AG09319 (cell line): ENCODE measurements around the gene PRKG1.

Source experiments
- DNase-seq: peaks from one replicate; pipeline ENCODE4 v3.0.0-alpha.2; 2010; ENCODE audit warnings: low read depth; ENCODE audit errors: extremely low read depth
- TF ChIP-seq, protein P1 (sequence below): IDR thresholded peaks from 2 replicates; pipeline ENCODE4 v1.5.1; 2011; ENCODE audit warnings: low read depth, mild to moderate bottlenecking, inconsistent platforms, low read length, moderate library complexity

Gene PRKG1

DNA sequence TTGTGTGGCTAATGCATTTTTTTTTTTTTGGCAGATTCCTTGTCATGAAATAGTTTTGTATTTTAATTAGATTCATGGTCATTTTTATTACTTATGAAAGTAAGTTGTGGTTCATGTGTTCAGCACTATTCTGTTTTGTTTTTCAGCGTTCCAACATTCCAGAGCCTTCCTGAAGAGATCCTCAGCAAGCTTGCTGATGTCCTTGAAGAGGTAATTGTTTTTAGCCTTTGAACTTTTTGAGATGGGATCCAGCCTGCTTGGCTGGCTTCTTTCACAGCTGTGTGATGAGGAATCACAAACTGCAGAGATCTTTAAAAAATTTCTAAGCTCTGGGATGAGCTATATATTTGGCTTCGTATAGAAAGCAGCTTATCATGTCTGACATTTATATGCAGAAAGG, 833.1 kb downstream of the PRKG1 start:
- no peak for DNase-seq
- TF ChIP-seq, protein P1, sequence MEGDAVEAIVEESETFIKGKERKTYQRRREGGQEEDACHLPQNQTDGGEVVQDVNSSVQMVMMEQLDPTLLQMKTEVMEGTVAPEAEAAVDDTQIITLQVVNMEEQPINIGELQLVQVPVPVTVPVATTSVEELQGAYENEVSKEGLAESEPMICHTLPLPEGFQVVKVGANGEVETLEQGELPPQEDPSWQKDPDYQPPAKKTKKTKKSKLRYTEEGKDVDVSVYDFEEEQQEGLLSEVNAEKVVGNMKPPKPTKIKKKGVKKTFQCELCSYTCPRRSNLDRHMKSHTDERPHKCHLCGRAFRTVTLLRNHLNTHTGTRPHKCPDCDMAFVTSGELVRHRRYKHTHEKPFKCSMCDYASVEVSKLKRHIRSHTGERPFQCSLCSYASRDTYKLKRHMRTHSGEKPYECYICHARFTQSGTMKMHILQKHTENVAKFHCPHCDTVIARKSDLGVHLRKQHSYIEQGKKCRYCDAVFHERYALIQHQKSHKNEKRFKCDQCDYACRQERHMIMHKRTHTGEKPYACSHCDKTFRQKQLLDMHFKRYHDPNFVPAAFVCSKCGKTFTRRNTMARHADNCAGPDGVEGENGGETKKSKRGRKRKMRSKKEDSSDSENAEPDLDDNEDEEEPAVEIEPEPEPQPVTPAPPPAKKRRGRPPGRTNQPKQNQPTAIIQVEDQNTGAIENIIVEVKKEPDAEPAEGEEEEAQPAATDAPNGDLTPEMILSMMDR: no peak

DNA sequence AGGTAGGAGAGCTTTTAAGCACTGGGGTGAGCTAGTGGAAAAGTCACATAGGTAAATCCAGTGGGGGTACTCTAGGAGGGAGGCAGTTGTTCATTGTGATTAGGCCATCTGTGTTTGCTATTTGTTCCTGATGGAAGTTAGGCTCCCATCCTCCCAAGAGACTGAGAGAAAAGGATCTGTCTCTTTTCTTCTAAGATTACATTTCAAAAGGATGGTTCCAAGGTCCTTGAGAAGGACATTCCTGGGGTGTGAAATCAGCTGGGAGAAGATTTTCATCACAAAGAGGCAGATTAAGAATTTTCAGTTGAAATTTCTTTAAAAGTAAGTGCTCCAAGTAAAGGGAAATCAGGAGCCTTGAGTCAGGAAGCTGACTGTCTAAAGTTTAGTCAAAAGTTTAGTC, 835.9 kb downstream of the PRKG1 start:
- TF ChIP-seq, protein P1: no peak
- no peak for DNase-seq

DNA sequence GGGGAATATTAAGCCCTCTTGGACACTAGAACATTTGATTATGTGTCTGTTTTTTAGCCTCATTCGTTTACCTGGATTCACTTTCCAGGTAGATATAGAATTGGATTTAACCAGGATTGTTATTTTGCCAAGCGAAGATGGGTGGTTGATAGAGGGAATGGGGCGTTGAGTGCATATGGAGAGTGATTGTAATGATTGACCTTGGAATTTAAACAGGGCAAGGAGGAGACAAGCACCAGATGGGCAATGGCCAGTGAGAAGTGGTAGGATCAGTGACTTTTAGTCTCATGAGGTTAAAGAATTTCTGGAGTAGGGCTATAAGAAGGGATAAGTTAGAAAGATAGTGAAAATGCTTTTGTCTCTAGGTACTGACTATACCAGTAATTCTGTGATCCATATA, 836.3 kb downstream of the PRKG1 start:
- no peak for DNase-seq
- TF ChIP-seq, protein P1: no peak

DNA sequence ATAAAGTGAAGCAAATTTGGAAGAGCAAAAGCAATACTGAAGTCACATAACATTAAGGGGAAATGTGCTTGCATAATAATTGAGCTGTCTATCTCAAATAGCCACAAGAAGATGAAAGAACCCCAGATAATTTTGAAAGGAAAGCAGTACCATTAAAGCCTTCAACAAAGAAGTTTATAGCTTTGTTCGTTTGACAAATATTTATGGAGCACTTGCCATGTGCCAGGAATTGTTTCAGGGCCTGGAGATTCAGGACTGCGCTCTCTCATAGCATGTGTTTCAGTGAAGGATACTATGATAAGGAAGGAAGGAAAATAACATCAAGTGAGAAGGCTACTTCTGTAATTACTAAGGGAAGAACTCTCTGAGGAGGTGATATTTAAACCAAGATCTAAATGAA, 837.4 kb downstream of the PRKG1 start:
- no peak for DNase-seq
- TF ChIP-seq, protein P1: no peak

DNA sequence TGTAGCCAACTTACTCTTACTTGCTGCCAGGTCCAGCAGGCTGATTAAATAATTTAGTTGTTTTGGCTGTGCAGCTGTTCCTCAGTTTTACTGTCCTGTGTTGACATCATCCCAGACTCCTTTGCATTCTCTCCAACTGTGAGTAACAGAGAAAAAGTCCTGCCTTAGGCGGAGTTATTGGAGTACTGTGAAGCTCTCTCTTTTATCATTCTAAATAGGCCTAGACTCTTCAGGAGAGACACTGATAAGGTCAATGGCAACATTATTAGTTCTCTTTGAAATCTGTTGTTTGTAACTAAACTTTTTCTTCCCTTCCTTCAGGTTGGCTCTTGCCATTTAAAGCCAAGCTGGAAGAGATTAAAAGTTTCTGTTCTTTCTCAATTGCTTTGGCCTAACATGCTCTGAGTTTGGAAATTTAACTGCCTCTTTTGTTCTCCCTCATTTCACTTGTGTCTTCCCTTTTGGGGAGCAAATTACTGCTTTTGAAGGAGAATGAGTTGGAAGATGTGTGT, 840.8 kb downstream of the PRKG1 start:
- TF ChIP-seq, protein P1: no peak
- DNase-seq: no peak

DNA sequence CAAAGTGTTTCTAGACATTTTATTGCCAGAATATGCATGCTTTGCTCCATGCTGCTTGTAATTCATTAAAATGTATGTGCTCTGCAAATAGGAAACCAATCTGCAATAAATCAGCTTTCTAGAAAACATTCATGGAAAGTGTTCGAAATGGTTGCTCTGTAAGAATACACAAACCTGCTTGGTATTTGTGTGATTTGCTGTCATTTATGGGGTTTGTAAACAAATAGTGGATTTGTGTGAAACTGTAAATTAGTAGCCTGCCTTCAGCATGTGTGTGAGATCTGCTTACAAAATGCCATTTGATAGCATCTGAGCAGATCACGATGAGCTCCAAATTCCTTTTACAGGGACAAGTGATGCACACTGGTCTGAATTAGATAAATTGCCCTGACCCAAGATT, 844.2 kb downstream of the PRKG1 start:
- DNase-seq: no peak
- TF ChIP-seq, protein P1: no peak

DNA sequence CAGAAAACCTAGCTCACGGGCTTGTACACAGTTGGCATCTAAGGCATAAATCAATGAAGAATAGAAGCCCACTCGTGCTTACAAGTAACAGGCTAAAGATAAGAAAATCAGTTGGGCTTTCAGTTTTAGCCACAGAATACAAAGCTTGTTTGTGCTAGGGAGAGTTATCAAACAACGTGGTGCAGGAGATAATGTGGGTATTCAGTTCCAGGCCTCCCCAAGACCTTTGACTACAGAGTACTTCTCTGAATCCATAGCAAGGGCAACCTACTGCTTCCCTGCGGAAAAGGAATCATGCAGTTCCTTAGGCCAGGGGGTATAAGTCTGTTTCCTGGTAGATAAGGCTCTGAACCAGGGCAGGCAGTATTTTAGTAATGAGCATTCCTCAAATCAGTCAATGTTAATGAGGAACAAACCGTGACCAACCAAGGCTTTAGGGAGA, 844.6 kb downstream of the PRKG1 start:
- no peak for DNase-seq
- TF ChIP-seq, protein P1: no peak
